Subcutaneous adipose tissue (tissue), 4 donors: ENCODE measurements around the gene ZBTB22. TPM values are rescaled to one million over a fixed set of nuclear protein-coding genes. Genes with fewer than 3 reads are reported as not detected.

Experiments
- total RNA-seq, 4 donors: library from RNA; depleted of rRNA; stranded (reverse); fragments of >200 nt; gene quantifications; one replicate each; pipeline ENCODE4 v1.1.0, GENCODE V29; 2016
- TF ChIP-seq, protein P1 (sequence below): fragments of 450-650 bp; IDR thresholded peaks from one replicate; pipeline ENCODE4 v1.5.1; 2016; ENCODE audit warnings: low read depth, mild to moderate bottlenecking, control low read depth, antibody characterized with exemption, moderate library complexity

ZBTB22 gene
- total RNA-seq, 4 donors from 2014 or later: 5.9 to 16.8 (median 9.0) TPM

DNA sequence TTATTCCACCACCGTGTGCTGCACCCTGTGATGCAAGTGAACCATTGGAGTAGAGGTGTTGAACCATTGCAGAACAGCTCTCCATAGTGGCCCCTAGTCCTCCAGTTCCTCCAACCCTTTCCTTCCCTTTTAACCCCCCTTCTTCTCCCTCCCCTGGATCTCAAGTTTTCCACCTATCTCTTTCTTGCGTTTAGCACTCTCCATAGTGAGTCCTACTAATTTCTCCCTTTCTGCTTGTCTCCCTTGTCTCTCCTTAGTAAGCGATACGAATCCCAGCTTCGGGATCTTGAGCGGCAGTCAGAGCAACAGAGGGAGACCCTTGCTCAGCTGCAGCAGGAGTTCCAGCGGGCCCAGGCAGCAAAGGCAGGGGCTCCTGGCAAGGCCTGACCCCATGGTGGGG is 27.1 kb downstream of the ZBTB22 start:
- TF ChIP-seq, protein P1, sequence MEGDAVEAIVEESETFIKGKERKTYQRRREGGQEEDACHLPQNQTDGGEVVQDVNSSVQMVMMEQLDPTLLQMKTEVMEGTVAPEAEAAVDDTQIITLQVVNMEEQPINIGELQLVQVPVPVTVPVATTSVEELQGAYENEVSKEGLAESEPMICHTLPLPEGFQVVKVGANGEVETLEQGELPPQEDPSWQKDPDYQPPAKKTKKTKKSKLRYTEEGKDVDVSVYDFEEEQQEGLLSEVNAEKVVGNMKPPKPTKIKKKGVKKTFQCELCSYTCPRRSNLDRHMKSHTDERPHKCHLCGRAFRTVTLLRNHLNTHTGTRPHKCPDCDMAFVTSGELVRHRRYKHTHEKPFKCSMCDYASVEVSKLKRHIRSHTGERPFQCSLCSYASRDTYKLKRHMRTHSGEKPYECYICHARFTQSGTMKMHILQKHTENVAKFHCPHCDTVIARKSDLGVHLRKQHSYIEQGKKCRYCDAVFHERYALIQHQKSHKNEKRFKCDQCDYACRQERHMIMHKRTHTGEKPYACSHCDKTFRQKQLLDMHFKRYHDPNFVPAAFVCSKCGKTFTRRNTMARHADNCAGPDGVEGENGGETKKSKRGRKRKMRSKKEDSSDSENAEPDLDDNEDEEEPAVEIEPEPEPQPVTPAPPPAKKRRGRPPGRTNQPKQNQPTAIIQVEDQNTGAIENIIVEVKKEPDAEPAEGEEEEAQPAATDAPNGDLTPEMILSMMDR: no peak

DNA sequence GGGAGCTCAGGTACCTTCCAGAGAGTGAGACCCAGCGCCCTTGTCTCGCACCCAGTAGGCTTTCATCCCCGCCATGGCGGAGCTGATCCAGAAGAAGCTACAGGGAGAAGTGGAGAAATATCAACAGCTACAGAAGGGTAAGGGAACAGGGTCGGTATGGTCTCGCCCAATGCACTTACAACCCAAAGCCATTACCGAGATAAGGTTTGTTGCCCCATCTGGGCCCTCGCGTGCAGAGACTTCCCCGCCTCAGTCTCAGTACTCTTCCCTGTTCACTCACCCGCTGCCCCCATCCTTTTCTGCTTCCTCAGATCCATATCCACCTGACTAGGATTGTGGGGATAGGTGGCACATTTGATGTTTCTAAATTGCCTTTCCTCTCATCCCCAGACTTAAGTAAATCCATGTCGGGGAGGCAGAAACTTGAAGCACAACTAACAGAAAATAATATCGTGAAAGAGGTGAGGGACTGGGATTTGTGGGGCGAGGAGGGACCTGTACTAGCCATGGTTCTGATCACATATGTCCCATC is 27.7 kb downstream of the ZBTB22 start:
- TF ChIP-seq, protein P1: no peak

DNA sequence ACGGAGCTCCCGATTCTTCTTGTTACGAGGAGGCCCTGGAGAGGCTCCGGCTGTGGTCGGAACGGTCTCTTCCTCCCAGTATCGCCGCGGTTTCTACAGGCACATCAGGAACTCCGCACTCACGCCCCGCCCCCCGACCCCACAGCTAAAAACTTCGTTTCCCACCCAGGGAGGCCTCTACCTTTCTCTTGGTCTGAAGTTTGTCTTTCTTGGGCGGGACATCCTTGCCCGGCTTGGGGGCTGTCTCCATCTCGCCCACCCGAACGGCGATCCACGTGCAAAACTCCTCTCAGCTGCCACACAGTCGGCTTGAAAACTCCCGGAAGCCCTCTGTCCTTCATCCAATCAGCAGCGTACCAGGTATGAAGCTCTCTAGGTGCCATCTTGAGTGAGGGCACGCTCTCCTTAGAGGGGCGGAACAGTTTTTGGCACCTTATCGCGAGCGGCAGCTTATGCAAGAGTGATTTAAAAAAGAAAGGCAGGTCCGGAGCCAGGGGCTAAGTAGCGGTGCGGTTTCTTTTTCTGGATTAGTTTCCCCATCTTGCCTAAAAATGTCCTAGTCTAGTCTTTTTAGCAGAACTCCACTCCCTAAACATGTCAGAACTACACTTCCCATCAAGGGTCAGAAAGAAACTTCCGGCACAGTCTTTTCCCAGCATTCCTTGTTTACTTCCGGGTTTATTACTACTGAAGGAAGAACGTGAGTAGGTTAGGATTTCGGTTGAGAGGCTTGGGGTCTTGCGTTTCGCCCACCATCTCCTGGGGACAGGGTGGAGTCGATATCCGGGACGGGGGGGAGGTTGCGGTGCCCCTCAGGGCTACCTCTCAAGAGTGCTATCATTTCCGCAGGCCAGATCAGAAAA is 28.4 kb downstream of the ZBTB22 start, which contains the start of the genes PFDN6 and WDR46:
TSS of gene PFDN6 (plus strand) at position 681 of the 863 bp plus-strand sequence. CDS start 256 bp downstream, outside the sequence.
TSS of gene WDR46 (minus strand) at position 319 of the 863 bp plus-strand sequence. CDS start at position 250, 69 bp downstream.
- TF ChIP-seq, protein P1: no peak

DNA sequence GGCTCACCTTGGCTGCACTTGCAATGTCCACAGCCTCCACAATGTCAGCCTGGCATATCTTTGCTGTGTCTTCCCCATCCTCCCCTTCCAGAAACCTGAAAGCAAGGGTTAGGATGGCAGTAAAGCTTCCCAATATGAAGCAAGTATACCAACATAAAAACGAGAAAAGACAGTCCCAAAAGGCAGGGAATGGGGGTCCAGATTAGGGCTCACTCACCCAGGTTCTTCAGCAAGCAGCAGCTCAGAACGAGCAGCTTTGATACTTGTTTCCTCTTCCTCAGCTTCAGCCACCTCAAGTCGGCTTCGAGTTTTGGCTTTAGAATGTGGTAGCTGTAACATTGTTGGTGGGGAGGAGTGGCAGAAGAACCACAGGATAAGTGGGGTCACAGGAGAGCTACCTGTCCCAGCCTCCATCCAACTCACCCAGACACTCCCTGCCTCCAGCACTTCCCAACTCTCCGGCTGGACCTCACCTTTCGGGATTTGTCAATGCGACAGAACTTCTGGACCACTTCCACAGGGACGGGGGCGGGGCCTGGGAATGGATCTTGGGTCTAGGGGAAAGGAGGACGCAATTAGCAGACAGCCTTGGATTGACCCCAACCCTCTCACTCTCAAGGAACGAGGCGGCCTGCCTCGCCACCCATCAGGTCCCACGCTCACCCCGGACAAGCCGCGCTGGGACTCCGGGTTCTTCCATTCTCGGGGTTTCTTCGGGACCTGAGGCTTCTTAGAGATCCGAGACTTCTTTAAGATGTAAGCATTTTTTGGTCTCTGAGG is 29.2 kb downstream of the ZBTB22 start:
- TF ChIP-seq, protein P1: no peak

DNA sequence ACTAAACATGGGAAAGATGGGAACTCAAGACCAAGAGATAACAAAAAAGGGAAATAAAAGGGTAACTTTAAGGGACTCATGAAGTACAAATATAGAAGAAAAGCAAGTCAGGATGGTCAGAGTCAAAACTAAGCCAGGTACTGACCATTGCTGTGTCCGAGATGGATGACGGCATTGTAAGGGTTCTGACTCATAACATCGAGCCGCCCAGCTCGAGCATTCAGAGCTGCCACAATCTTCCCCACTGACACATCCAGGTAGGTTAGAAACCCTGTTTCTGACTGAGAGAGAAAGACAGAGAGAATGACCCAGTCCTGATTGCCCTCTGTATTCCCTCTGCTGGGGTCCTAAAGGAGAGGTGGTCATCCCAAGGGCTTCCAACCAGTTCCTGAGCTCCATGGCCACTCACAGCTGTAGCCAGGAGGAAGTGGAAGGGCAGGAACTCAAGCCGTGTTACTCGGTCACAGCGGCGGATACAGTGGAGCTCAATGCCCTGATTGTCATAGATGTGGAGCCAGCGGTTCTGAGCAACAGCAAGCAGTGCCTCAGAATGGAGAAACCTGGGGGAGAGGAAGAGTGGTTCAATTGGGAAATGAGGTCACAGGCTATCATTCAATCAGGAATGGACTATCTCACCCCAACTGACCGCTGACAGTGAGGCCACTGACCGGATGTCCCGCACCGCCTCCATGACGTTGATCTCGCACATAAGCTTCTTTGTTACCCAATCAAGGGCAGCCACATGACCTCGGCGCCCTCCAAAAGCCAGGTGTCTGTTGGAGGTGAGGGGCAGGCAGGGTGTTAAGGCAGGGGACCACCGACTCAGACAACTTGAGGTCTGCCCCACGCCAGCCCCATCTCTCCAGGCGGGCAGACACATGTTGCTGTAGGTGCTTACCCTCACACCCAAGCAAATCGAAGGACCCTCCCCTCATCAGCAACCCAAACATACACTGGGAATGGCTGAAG is 30.3 kb downstream of the ZBTB22 start:
- TF ChIP-seq, protein P1: no peak

DNA sequence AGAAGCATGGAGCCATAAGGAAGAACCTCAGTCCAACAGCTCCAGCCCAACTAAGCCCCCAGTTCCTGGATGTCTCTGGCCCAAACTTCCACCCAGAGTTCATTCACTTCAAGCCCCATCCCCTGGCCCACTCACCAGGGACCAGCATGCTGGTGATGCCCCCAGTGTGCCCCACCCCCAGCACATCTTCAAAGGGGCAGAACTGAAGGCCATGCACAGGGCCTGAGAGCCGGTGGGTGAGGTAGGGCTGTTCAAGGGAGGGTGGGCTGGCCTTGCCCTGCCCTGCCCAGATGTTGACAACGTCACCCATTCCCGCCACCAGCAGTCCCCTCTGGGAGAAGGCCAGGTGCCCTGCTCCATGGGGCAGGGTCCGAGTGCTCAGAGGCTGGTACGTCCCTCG is 37.0 kb downstream of the ZBTB22 start:
- TF ChIP-seq, protein P1: no peak
